Measurements from ENCODE around the gene DLEU7. TPM values are rescaled to one million over a fixed set of nuclear protein-coding genes. Genes with fewer than 3 reads are reported as not detected.
A peak's percentile ranks its signal among the peaks of the same experiment; 100 is the strongest.

The DLEU7 gene
- total RNA-seq, result not detected

- Mint-ChIP-seq H3K27ac (no peak within 1 kb of the TSS), H3K36me3 (ENCODE audit: low read depth) (peaks cover 5% of the 10 kb centered on the region), H3K27me3 (peaks cover 14% of the 10 kb centered on the region), H3K4me3 (peak within 1 kb of the TSS; percentile 8), H3K9me3 (peaks cover 2% of the 10 kb centered on the region), H3K4me1 (peaks cover 23% of the 10 kb centered on the region)
- ChIA-PET CTCF (no interaction called here), POLR2A (no interaction called here)
- no peak for DNase-seq
Measured at GRCh38 chr13:50843257-50844083, at the start of gene DLEU7. DLEU7 (minus strand) TSS chr13:50843692; CDS start chr13:50843646, 46 bp downstream.

- peaks cover 53% of the 10 kb centered on the region for H3K4me1 Mint-ChIP-seq
- CTCF ChIA-PET, result interaction anchor here (0.6 to 3.1 kb wide), 10 partner anchors 9 to 956 kb away, joined by 3 to 19 read pairs (median 5); partner anchors contain the start of genes SPRYD7 and TRIM13
- peak overlapping the region; percentile 99 for H3K27ac Mint-ChIP-seq
- H3K4me3 Mint-ChIP-seq, result peak overlapping the region; percentile 70
- H3K9me3 Mint-ChIP-seq, result peaks cover 16% of the 10 kb centered on the region
- POLR2A ChIA-PET, result interaction anchor here (0.5 kb wide), 1 partner anchor 895 kb away, joined by 3 read pairs; the partner anchor contains the start of gene TRIM13
- peak; percentile 66 for DNase-seq
- no peaks in the 10 kb centered on the region for H3K27me3 Mint-ChIP-seq
- peaks cover 36% of the 10 kb centered on the region for H3K36me3 Mint-ChIP-seq (ENCODE audit: low read depth)
Measured at GRCh38 chr13:50892210-50892944, 48.9 kb upstream of the DLEU7 start.

GRCh38 chr13:50891206-50891605 is 47.7 kb upstream of the DLEU7 start:
- H3K4me1 Mint-ChIP-seq, result peaks cover 50% of the 10 kb centered on the region
- H3K36me3 Mint-ChIP-seq (ENCODE audit: low read depth), result peaks cover 30% of the 10 kb centered on the region
- CTCF ChIA-PET, result interaction anchor here (1.1 to 1.9 kb wide), 6 partner anchors 8 to 955 kb away, joined by 3 to 7 read pairs (median 4); partner anchors contain the start of gene SPRYD7
- POLR2A ChIA-PET, result no interaction called here
- H3K27ac Mint-ChIP-seq, result peak overlapping the region; percentile 99
- DNase-seq, result no peak
- no peak overlapping the region for H3K4me3 Mint-ChIP-seq
- H3K9me3 Mint-ChIP-seq, result peaks cover 17% of the 10 kb centered on the region
- H3K27me3 Mint-ChIP-seq, result peaks cover 3% of the 10 kb centered on the region

- peaks cover 5% of the 10 kb centered on the region for H3K27me3 Mint-ChIP-seq
- ChIA-PET CTCF (interaction anchor here (1.0 to 1.5 kb wide), 2 partner anchors 23 to 25 kb away, joined by 5 to 6 read pairs; no protein-coding TSS in a partner anchor), POLR2A (no interaction called here)
- peaks cover 43% of the 10 kb centered on the region for H3K4me1 Mint-ChIP-seq
- no peak overlapping the region for H3K27ac Mint-ChIP-seq
- no peak for DNase-seq
- H3K36me3 Mint-ChIP-seq (ENCODE audit: low read depth), result peaks cover 22% of the 10 kb centered on the region
- peaks cover 11% of the 10 kb centered on the region for H3K9me3 Mint-ChIP-seq
- H3K4me3 Mint-ChIP-seq, result no peak overlapping the region
Measured at GRCh38 chr13:50889317-50889716, 45.8 kb upstream of the DLEU7 start.

- CTCF ChIA-PET, result no interaction called here
- H3K27me3 Mint-ChIP-seq, result peaks cover 5% of the 10 kb centered on the region
- H3K4me3 Mint-ChIP-seq, result no peak overlapping the region
- H3K4me1 Mint-ChIP-seq, result peaks cover 33% of the 10 kb centered on the region
- H3K9me3 Mint-ChIP-seq, result peaks cover 7% of the 10 kb centered on the region
- POLR2A ChIA-PET, result no interaction called here
- no peak for DNase-seq
- peaks cover 13% of the 10 kb centered on the region for H3K36me3 Mint-ChIP-seq (ENCODE audit: low read depth)
- H3K27ac Mint-ChIP-seq, result no peak overlapping the region
Measured at GRCh38 chr13:50888362-50888761, 44.9 kb upstream of the DLEU7 start.

GRCh38 chr13:50887151-50887550 is 43.7 kb upstream of the DLEU7 start:
- Mint-ChIP-seq H3K4me3 (no peak overlapping the region), H3K27me3 (peaks cover 5% of the 10 kb centered on the region), H3K36me3 (ENCODE audit: low read depth) (peaks cover 14% of the 10 kb centered on the region), H3K27ac (no peak overlapping the region), H3K9me3 (peaks cover 9% of the 10 kb centered on the region), H3K4me1 (peaks cover 23% of the 10 kb centered on the region)
- no peak for DNase-seq
- ChIA-PET CTCF (no interaction called here), POLR2A (no interaction called here)

GRCh38 chr13:50884265-50884664 is 40.8 kb upstream of the DLEU7 start:
- Mint-ChIP-seq H3K4me1 (peaks cover 7% of the 10 kb centered on the region), H3K27me3 (peaks cover 5% of the 10 kb centered on the region), H3K36me3 (ENCODE audit: low read depth) (peaks cover 5% of the 10 kb centered on the region), H3K27ac (no peak overlapping the region), H3K4me3 (no peak overlapping the region), H3K9me3 (peaks cover 9% of the 10 kb centered on the region)
- DNase-seq, result no peak
- CTCF ChIA-PET, result interaction anchor here (0.8 to 1.7 kb wide), 2 partner anchors 18 to 27 kb away, joined by 3 to 5 read pairs; no protein-coding TSS in a partner anchor
- POLR2A ChIA-PET, result no interaction called here

GRCh38 chr13:50883728-50884127 is 40.2 kb upstream of the DLEU7 start:
- ChIA-PET POLR2A (no interaction called here), CTCF (interaction anchor here (0.8 to 1.7 kb wide), 3 partner anchors 8 to 28 kb away, joined by 3 to 5 read pairs (median 5); no protein-coding TSS in a partner anchor)
- peaks cover 5% of the 10 kb centered on the region for H3K36me3 Mint-ChIP-seq (ENCODE audit: low read depth)
- H3K27me3 Mint-ChIP-seq, result peaks cover 5% of the 10 kb centered on the region
- H3K4me1 Mint-ChIP-seq, result peaks cover 7% of the 10 kb centered on the region
- peaks cover 9% of the 10 kb centered on the region for H3K9me3 Mint-ChIP-seq
- no peak for DNase-seq
- H3K4me3 Mint-ChIP-seq, result no peak overlapping the region
- no peak overlapping the region for H3K27ac Mint-ChIP-seq

- peaks cover 5% of the 10 kb centered on the region for H3K27me3 Mint-ChIP-seq
- ChIA-PET CTCF (interaction anchor here (1.2 kb wide), 1 partner anchor 9 kb away, joined by 5 read pairs; no protein-coding TSS in a partner anchor), POLR2A (no interaction called here)
- peaks cover 7% of the 10 kb centered on the region for H3K4me1 Mint-ChIP-seq
- H3K36me3 Mint-ChIP-seq (ENCODE audit: low read depth), result peaks cover 5% of the 10 kb centered on the region
- no peak overlapping the region for H3K27ac Mint-ChIP-seq
- DNase-seq, result no peak
- H3K9me3 Mint-ChIP-seq, result peaks cover 9% of the 10 kb centered on the region
- no peak overlapping the region for H3K4me3 Mint-ChIP-seq
Measured at GRCh38 chr13:50882816-50883435, 39.4 kb upstream of the DLEU7 start.

GRCh38 chr13:50873991-50874390 is 30.5 kb upstream of the DLEU7 start:
- Mint-ChIP-seq H3K9me3 (peaks cover 3% of the 10 kb centered on the region), H3K27me3 (peaks cover 8% of the 10 kb centered on the region), H3K4me3 (no peak overlapping the region), H3K36me3 (ENCODE audit: low read depth) (no peaks in the 10 kb centered on the region), H3K27ac (no peak overlapping the region), H3K4me1 (no peaks in the 10 kb centered on the region)
- DNase-seq, result no peak
- CTCF ChIA-PET, result no interaction called here
- POLR2A ChIA-PET, result no interaction called here

GRCh38 chr13:50873467-50873866 is 30.0 kb upstream of the DLEU7 start:
- Mint-ChIP-seq H3K36me3 (ENCODE audit: low read depth) (no peaks in the 10 kb centered on the region), H3K9me3 (peaks cover 3% of the 10 kb centered on the region), H3K27me3 (peaks cover 11% of the 10 kb centered on the region), H3K4me1 (no peaks in the 10 kb centered on the region), H3K27ac (no peak overlapping the region), H3K4me3 (no peak overlapping the region)
- ChIA-PET POLR2A (no interaction called here), CTCF (no interaction called here)
- DNase-seq, result no peak

GRCh38 chr13:50871405-50871804 is 27.9 kb upstream of the DLEU7 start:
- ChIA-PET POLR2A (no interaction called here), CTCF (no interaction called here)
- no peak for DNase-seq
- Mint-ChIP-seq H3K36me3 (ENCODE audit: low read depth) (no peaks in the 10 kb centered on the region), H3K9me3 (peaks cover 3% of the 10 kb centered on the region), H3K4me3 (no peak overlapping the region), H3K27me3 (peaks cover 21% of the 10 kb centered on the region), H3K4me1 (no peaks in the 10 kb centered on the region), H3K27ac (no peak overlapping the region)

GRCh38 chr13:50867637-50867945 is 24.1 kb upstream of the DLEU7 start:
- Mint-ChIP-seq H3K9me3 (peaks cover 5% of the 10 kb centered on the region), H3K27me3 (peaks cover 19% of the 10 kb centered on the region)
- CTCF ChIA-PET, result no interaction called here

More at GRCh38 chr13:50867637-50867945, 24.1 kb upstream of the DLEU7 start:
- Mint-ChIP-seq H3K4me1 (no peaks in the 10 kb centered on the region), H3K4me3 (no peak overlapping the region), H3K36me3 (ENCODE audit: low read depth) (no peaks in the 10 kb centered on the region), H3K27ac (no peak overlapping the region)
- POLR2A ChIA-PET, result no interaction called here
- DNase-seq, result no peak
